Stimulated activated CD8-positive, alpha-beta memory T cell treated with anti-CD3 and anti-CD28 coated beads, Interleukin-15, amount 100 ng/mL, for 4 hours (primary cell): ENCODE results near the gene BLZF1.
"Not testable (repeated sequence)": the region's sequence is repeated elsewhere in the genome, so short reads cannot be mapped to it uniquely, and the experiment has no call there.

ENCODE experiments used
- DNase-seq, 2 donors: peaks; one replicate each; pipeline ENCODE4 v3.0.0-alpha.2; 2020; ENCODE audit warnings: low read depth in 2 of 2

BLZF1 gene

DNA sequence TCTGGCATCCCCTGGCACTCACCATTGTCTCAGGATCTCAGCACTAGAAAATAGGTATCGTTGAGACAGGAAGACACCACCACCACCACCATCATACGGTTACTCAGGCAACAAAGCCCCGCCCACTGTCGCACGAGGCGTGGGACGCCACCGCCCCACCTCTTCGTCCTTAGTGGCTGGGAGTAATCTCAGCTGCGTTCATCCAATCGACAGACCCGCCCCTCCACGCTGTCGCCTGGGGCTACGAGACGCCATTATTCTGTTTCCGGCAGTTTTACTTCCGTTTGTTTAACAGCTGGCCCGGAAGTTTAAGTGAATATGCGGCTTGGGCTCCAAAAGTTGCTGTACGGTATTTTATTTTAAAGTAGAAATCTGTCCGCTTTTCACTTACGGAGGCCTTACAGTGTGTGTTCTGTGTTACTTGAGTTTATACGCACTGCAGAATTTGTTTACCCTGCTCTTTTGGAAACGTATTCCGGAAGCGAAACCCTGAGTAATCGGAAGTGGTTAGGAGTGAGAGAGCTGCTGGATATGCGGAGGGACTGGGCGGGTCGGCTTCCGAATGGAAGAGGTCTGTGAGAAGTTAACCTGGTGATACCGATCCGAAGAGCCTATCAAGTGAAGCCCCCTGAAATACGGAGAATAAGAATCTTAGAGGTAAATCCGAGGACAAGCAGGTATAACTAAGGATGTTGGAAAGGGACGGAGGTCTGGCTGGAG, at the start of gene BLZF1, which contains the start of gene NME7:
TSS of gene BLZF1 (plus strand) at position 510 of the 720 bp plus-strand sequence. CDS start 1,328 bp downstream, outside the sequence.
TSS of gene NME7 (minus strand) at position 112 of the 720 bp plus-strand sequence. CDS start at position 25, 87 bp downstream.
- peak; percentile 96 to 99 for DNase-seq

DNA sequence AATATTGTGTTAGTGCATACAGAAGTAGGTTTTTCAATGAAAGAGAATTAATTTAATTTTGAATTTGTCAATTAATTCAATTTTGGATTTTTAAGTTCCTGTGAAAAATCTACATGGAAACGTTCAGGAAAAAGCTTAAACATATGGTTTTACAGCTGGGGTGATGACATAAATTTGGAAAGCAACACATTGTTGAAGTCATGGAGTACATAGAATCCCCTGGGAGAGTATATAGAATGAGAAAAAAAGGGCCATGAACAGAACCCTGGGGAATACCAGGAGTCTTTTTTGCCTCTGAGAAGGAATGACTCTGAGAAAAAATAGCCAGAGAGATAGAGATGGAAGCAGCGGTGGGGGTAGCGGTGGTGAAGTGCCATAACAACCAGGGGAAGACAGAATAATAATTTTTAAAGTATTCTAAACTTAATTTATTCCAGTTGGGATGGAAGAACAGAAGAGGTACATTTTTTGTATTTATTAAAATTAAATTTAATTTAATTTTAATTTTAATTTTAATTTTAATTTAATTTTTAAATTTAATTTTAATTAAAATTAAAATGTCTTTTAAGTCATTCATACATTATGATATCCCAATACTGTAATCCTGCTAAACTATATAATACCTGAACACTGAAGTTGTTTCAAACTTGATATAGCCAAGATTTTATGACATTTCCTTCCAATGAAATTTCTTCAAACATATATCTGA, 49.3 kb upstream of the BLZF1 start:
- no peak for DNase-seq

DNA sequence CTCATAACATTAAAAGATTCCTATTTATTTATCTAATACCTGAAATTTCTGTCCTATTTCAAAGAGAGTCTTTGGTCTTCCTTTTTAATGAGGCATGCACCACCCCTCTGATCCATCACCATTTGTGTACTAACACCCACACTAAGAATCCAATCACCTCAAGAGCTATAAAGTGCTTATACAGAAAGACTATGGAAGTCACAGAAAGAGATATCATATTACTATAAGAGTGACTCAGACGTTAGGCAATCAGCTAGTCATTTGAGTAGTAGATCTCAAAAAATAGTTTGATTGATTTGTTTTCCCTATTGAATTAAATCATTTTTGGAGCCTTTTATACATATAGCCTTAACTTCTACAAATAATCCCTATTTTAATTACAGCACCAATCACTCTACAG, 46.5 kb upstream of the BLZF1 start:
- DNase-seq = no peak

- no peak for DNase-seq
Measured at GRCh38 chr1:169322138-169322537, 45.9 kb upstream of the BLZF1 start.

GRCh38 chr1:169325117-169325516, 42.9 kb upstream of the BLZF1 start:
- no peak for DNase-seq

- no peak for DNase-seq
Measured at GRCh38 chr1:169326261-169326955, 41.6 kb upstream of the BLZF1 start.

GRCh38 chr1:169326956-169327268, 41.1 kb upstream of the BLZF1 start:
- no peak for DNase-seq

GRCh38 chr1:169327875-169328274, 40.1 kb upstream of the BLZF1 start:
- no peak for DNase-seq

DNA sequence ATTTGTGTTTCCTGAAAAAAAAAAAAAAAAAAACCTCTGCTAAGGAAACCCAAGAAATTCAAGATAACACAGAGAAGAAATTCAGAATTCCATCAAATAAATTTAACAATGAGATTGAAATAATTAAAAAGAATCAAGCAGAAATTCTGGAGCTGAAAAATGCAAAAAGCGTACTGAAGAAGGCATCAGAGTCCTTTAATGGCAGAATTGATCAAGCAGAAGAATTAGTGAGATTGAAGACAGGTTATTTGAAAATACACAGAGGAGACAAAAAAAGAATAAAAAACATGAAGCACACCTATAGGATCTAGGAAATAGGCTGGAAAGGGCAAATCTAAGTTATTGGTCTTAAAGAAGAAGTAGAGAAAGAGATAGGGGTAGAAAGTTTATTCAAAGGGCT, 38.6 kb upstream of the BLZF1 start:
- no peak for DNase-seq

GRCh38 chr1:169330927-169331326, 37.1 kb upstream of the BLZF1 start:
- no peak for DNase-seq

- DNase-seq = not testable (repeated sequence)
Measured at GRCh38 chr1:169334727-169335126, 33.3 kb upstream of the BLZF1 start.

GRCh38 chr1:169336947-169337715, 30.9 kb upstream of the BLZF1 start:
- DNase-seq = not testable (repeated sequence)

- DNase-seq = no peak
Measured at GRCh38 chr1:169338617-169339016, 29.4 kb upstream of the BLZF1 start.

- no peak for DNase-seq
Measured at GRCh38 chr1:169339773-169340172, 28.2 kb upstream of the BLZF1 start.

GRCh38 chr1:169340882-169341281, 27.1 kb upstream of the BLZF1 start:
- no peak for DNase-seq

- not testable (repeated sequence) for DNase-seq
Measured at GRCh38 chr1:169342096-169342495, 25.9 kb upstream of the BLZF1 start.

DNA sequence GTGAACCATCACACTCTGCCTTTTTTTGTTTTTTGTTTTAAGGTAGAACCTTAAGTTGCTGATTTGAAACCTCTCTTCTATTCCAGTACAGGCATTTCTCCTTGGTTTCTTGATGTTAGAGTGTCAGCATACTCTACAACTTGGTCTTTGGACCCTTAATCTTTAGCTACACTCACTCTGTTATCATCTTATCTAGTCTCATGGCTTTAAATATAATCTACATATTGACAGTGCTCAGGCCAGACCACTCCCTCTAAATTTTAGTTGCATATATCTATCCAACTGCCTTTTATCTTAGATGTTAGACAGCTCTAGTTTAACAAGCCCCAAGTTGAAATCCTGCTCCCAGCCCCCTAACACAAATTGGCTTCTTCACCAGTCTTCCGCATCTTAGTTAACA, 22.5 kb upstream of the BLZF1 start:
- no peak for DNase-seq

- no peak for DNase-seq
Measured at GRCh38 chr1:169346036-169346589, 21.9 kb upstream of the BLZF1 start.

DNA sequence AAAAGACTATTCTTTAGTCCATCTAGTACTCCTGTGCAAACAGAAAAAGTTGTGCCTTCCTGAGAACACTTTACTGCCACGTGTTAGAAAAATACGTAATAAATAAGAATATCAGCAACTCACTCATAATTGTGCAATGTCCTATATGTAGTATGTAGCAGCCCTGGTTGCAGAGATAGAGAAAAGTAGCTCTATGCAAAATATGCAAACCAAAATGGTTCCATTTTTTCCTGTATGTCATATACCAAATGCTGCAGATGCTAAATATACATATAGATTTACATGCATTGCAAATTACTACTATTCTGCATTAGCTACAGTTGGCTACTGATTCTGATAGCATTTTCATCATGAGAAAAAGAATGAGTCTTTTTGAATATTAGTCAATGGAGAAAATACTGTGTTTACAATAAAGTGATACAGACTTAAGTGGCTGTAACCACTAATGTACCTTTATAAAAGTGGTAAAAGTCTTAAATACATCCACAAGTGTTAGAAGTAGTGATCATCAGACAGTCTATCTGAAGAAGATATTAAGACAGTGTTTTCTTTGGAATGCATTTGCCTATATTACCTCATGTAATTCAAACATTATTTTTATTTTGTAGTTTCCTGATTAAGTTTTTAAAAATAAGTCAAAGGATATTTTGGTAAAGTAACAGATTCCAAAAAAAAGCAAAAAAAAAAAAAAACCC, 20.2 kb upstream of the BLZF1 start:
- DNase-seq = no peak

DNA sequence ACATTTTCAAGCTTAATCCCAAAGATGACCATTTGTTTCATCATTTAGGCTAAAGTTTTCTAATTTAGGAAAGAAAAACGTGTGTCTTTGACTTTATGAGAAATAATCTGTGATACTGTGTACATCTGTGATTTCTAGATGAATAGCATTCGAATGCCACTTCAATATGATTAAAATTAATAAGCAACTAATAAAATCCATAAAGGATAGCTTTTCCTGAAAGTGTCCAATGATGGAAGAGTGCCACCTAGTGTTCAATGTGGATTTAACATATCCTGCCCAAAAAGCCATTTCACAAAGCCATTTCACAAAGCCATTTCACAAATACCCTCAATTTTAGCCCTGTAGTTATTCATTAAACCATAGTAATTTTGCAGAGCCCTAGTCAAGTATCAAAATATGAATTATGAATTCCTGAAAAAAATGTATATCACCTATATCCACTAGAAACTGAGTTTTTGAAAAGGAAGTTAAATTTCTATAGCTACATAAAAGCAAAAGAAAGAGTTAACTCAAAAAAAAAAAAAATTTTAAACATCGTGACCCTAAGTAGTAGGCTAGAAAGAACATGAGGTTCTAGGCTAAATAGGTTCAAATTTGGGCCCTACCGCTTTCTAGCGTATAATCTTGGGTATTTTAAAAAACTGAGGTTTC, 19.5 kb upstream of the BLZF1 start:
- DNase-seq = no peak

GRCh38 chr1:169360415-169360814, 7.6 kb upstream of the BLZF1 start:
- DNase-seq = no peak
